Stimulated activated CD8-positive, alpha-beta memory T cell treated with anti-CD3 and anti-CD28 coated beads, Interleukin-15, amount 100 ng/mL, for 48 hours (primary cell): Measurements from ENCODE around the gene GMPR2.

ENCODE experiments used
- DNase-seq, 2 donors: peaks; one replicate each; pipeline ENCODE4 v3.0.0-alpha.2; 2020; ENCODE audit warnings: low read depth in 2 of 2

Gene GMPR2

DNA sequence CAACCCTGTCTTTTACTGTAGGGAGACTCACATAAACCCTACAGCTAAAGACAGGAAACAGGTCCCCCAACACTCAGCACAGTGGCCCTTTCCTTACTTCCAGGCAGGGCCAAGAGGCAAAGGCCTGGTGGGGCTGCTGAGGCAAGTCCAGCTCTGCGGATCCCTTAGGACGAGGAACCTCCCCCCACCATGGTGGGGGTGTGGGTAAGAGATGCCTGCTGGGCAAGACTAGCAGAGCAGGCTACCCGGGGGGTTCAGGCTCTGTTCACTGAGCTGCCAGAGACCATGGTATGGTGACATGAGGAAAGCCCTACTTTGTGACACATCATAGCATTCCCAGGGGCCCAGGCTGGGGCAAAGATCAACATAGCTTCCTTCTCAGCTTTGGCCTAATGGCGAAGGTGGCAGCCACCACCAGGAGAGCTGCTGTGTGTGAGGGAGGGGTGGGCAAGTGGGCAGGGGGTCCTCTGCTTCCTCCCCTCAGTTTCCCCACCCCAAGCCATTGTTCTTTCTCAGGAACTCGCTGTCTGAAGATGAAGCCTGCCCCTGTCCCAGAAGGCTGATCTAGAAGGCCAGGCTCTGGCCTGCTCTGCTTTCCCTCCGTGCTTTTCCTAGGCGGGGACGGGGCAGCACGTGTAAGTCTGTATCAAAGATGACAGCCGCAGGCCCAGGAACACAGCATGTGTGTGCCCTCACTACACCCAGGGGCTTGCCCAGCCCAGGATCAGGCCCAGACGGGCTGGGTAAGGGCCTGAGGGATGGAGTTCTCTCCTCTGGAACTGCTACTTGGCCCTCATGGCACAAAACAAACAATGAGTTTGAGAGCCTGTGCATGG, 19.8 kb downstream of the GMPR2 start:
- DNase-seq: no peak

DNA sequence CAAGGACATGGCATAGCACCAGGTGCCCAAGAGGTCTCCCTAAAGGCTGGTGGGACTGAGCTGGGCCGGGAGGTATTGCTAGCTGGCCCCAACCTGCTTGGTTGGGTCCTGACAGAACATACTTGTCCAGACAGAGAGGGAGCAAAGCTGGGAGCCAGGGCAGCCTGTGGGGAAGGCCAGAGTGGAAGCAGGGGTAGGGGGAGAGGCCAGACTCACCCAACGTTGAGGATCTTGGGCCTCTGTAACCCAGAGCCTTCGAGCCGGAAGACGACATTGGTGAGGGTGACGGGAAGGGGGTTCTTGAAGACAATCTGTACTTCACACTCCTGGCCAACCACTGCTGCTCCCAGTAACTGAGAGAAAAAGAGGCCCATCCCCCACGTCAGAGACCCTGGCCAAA, 21.2 kb downstream of the GMPR2 start:
- no peak for DNase-seq

DNA sequence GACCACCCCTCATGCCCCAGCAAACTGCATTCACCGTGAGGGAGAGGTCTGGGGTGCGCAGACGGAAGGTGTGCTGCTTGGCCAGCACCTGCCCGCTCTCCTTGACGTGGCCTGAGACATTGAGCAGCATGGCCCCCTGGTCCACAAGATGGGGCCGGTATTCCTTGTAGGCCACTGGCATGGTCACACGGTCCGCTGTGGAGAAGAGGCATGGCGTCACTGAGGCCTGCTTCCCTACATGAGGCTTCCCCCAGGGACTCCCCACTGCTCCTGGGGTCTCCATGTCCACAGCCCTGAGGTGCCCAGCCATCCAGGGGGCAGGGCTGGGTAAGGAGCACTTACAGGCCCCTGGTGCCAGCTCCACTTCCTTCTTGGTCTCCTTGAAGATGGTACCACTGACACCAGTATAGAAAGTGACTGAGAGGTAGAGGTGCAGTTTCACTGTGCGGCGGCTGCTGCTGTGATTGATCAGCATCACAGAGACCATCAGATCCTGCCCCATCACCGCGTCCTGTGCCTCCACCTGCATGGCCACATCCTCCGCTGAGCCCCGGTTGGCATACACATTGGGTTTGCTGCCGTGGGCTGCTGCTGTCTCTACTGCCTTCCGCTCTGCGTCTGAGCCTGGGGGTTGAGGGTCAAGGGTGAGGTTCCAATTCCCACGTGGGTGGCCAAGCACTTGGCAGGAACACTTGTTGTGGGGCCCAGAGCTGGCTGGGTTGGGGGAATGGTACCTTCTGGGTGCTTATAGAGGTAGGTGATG, 22.1 kb downstream of the GMPR2 start:
- no peak for DNase-seq

DNA sequence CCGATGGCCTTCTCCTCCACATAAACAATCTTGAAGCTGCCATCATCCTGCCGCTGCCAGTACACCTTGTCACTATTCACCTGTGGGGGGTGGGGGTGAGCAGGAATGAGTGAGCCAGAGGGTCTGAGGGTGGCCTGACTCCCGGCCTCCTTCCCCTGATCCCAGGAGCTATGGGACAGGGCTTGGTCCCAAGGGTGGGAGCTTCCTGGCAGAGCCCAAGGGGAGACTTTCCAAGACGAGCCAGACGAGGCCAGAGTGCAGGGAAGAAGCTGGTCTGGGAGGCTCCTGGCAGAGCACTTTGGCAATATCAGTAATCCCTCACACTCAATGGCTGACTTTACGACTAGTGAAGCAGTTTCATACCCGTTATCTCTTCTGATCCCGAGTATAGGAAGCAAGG, 22.7 kb downstream of the GMPR2 start:
- no peak for DNase-seq

DNA sequence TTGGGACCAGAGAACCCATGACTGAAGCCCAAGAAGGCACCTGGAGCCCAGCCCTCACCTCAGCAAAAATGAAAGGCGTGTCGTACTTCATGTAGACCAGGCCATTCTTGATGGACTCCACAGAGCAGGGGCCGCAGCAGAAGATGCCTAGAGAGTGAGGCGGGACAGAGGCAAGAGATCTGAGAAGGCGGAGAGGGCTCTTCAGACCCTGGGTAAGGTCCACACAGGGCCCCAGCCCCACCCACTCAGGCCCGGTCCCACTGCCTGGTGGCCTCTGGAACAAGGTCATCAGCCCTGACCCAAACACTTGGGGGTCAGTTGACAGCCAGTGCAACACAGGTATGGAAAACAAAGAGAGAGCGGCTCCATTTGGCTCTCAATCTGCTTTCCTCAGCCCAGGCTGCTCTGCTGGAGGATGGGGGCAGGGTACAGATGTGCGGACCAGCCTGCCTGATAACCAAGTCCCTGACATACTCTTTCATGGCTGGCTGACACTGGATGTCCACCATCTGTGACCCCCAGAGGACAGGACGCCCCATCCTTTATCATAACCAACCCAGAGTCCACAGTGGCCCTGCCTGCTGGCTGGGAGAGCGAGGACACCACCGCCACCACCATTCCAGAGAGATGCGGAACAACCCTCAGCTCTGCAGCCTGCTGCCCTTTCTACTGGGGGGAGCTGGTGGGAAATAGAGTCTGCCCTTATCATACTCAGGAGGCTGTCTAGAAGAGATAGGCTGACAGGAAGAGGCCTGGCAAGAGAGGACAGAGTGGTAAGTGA, 23.4 kb downstream of the GMPR2 start:
- DNase-seq: no peak

- no peak for DNase-seq
Measured at GRCh38 chr14:24256960-24257359, 24.2 kb downstream of the GMPR2 start.

- no peak for DNase-seq
Measured at GRCh38 chr14:24258119-24258518, 25.4 kb downstream of the GMPR2 start.

GRCh38 chr14:24258548-24259265, 26.0 kb downstream of the GMPR2 start:
- DNase-seq: no peak

GRCh38 chr14:24259282-24260025, 26.7 kb downstream of the GMPR2 start:
- no peak for DNase-seq

GRCh38 chr14:24260026-24260779, 27.5 kb downstream of the GMPR2 start:
- DNase-seq: no peak

DNA sequence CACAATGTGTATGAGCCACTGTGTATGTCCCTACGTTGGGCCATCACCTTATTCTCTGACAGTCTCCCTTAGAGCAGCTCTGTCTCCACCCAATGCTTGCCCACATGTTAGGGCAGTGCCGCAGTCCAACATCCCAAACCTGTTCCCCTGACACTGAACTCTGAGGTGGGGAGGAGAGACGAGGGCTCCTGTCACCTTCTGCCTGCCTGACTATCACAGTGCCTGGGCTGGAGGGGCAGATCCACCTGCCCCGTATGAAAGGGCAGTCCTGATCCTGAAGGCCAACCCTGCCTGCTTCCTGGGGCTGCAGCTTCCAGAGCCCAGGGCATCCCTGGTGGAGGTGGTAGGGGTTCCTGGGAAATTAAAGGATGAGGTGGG, 28.0 kb downstream of the GMPR2 start:
- DNase-seq: no peak

DNA sequence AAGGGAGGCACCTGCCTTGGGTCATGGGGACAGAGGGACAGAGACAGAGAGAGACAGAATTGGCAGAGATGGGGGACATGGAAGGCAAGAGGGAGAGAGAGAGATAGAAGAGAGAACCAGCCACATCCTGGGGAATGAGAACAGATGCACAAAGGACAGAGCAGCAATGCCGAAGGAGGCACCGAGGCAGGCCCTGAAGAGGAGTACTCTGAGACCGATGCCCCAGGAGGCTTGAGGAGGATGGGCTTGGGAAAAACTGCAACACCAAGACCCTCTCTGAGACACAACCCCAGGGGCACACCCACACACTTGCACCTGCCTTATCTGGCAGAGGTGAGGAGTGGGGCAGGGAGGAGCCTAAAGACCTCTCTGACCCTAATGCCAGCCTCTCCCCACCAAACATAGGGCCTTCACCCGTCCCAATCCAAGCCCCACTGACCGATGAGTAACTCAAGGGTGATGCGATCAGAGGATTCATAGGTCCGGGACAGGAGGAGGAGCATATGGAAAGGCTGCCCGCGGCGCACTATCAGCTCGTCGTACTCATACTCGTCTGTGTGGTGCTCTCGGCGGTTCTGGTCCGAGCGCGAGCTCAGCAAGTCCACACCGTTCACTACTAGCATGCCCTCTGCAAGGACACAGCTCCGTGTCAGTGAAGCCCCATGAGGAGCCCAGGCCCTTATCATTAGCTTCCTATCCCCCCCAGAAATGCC, 28.7 kb downstream of the GMPR2 start:
- no peak for DNase-seq

DNA sequence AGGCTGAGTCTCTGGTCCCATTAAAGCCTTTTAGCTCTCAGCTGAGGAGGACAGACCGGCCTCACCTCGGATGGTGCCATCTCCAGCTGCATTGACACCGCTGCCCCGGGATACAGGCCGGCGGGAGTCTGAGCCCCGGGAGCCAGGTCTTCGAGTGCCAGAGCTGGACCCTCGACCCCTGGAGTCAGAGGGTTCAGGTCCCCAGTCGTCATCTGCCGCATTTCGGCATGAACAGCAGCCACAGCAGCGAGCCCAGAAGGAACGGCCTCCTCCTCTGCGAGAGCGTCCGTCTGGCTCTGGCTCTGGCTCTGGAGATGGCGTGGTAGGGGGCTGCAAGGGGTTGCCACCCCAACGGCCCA, 29.2 kb downstream of the GMPR2 start:
- DNase-seq: no peak

- DNase-seq: no peak
Measured at GRCh38 chr14:24262821-24263733, 30.3 kb downstream of the GMPR2 start, which contains the start of gene TGM1. Gene TGM1, minus strand, starts transcription at chr14:24263177. Its CDS starts 825 bp downstream, at chr14:24262352.

GRCh38 chr14:24263848-24264247, 31.1 kb downstream of the GMPR2 start:
- DNase-seq: no peak

DNA sequence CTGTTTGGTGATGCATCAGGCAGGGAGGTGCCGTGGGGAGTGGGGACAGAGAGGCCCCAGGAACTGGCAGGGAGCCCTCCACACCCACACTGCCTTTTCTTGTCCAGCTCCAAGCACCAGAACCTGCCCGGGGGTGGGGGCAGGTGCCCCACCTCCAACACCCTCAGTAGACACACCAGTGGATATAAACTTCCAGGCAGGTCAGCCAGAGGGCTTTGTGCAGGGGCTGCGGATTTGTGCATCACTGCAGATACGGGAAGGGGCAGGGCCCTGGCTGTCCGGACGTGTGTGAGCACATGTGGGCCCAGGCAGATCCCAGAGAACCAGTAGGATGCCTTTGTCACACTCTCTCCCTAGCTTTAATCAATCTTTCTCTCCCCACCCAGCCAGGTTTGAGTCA, 31.6 kb downstream of the GMPR2 start:
- no peak for DNase-seq

- no peak for DNase-seq
Measured at GRCh38 chr14:24266344-24267244, 33.9 kb downstream of the GMPR2 start.

GRCh38 chr14:24267516-24267915, 34.8 kb downstream of the GMPR2 start:
- no peak for DNase-seq
